ENCODE results near the gene PPP3CB.

GRCh38 chr10:73388228-73388627, 107.6 kb downstream of the PPP3CB start:
- TF ChIP-seq CTCF (IDR thresholded peaks at IDR 0.05; ENCODE audit: low read length) (no peak), EZH2 (IDR thresholded peaks at IDR 0.05; ENCODE audit: borderline replicate concordance, low read length) (no peak)

Measured in OCI-LY1 (cell line).